GM12875 (cell line): ENCODE measurements around the gene CCL19.
"Not testable (repeated sequence)": the region's sequence is repeated elsewhere in the genome, so short reads cannot be mapped to it uniquely, and the experiment has no call there.

Source experiments
- H3K4me3 ChIP-seq: one replicate; pipeline ENCODE4 v1.5.1; 2011; ENCODE audit warnings: low read depth, low read length, control low read depth
- TF ChIP-seq, protein P1 (sequence below): IDR thresholded peaks from 2 replicates; pipeline ENCODE4 v1.5.1; 2011; ENCODE audit warnings: low read depth, mild to moderate bottlenecking, control low read depth, inconsistent platforms, low read length, moderate library complexity, borderline replicate concordance; ENCODE audit not compliant: insufficient read depth

CCL19 gene

DNA sequence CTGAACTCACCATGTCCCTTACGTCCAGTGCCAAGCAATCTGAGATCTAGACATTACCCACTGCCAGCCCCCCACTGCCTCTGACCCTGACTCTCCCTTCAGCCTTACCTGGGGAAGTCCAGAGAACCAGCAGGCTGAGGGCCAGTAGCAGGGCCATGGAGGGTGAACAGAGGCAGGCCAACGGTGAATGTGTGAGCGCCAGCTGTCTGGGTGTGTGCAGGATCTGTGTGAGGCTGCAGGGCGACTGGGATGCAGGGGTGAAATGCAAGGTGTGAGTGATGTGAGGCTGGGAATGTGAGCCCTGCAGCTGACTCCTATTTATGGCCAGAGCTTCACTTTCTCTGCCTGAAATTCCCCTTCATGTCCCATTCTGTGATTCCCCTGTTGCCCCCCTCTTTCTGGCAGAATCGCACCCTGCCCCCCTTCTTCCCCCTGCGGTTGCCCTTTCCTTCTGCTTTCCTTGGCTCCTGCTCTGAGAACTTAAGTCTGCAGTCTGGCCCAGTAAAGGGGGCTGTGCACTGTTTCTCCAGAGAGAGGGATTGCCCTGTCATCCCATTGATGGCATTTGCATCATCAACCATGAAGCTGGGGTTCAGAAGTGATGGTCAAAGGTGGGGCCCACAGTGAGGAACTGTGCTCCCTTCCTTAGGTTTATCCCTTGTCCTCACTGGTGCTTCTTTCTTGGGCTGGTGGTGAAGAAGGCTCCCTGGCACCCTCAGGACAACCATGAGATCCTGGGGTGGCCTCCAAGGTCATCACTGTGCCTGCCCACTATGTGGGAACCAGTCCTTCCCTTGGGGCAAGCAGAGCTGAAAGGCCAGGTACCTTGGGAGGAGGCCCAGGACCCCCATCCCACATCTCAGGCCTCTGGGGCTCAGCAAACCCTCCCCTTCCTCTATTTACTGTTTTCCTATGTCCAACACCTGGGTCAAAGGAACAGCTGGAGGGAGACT lies at the start of gene CCL19:
Gene CCL19, minus strand, starts transcription at position 294 of the 953 bp plus-strand sequence. Its CDS starts 137 bp downstream, at position 157.
- H3K4me3 ChIP-seq, result no peak within 1 kb of the TSS
- TF ChIP-seq, protein P1, sequence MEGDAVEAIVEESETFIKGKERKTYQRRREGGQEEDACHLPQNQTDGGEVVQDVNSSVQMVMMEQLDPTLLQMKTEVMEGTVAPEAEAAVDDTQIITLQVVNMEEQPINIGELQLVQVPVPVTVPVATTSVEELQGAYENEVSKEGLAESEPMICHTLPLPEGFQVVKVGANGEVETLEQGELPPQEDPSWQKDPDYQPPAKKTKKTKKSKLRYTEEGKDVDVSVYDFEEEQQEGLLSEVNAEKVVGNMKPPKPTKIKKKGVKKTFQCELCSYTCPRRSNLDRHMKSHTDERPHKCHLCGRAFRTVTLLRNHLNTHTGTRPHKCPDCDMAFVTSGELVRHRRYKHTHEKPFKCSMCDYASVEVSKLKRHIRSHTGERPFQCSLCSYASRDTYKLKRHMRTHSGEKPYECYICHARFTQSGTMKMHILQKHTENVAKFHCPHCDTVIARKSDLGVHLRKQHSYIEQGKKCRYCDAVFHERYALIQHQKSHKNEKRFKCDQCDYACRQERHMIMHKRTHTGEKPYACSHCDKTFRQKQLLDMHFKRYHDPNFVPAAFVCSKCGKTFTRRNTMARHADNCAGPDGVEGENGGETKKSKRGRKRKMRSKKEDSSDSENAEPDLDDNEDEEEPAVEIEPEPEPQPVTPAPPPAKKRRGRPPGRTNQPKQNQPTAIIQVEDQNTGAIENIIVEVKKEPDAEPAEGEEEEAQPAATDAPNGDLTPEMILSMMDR, result no peak

- not testable (repeated sequence) for H3K4me3 ChIP-seq
Observed at GRCh38 chr9:34740176-34740575, 49.1 kb upstream of the CCL19 start.

- no peak overlapping the region for H3K4me3 ChIP-seq
- TF ChIP-seq, protein P1, result no peak
Observed at GRCh38 chr9:34737677-34738260, 46.7 kb upstream of the CCL19 start.

- TF ChIP-seq, protein P1, result no peak
- H3K4me3 ChIP-seq, result no peak overlapping the region
Observed at GRCh38 chr9:34734720-34735119, 43.6 kb upstream of the CCL19 start.

DNA sequence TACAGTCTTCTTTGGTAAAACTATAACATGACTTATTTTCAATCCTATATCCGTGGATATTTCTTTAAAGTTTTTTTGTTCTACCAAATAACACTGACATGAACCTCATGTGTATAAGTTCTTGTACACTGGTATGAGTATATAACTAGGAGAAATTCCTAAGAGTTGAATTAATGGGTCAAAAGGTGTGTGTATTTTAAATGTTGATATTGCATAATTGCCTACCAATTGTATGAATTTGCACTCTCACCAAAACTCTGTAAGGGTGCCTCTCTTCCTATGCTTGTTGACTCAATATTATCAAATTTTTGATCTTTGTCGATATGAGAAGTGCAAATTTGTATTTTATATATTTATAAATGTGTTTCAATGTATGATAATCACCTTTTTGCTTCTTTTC lies 41.8 kb upstream of the CCL19 start:
- TF ChIP-seq, protein P1, result no peak
- no peak overlapping the region for H3K4me3 ChIP-seq

- TF ChIP-seq, protein P1, result no peak
- H3K4me3 ChIP-seq, result no peak overlapping the region
Observed at GRCh38 chr9:34732478-34732877, 41.4 kb upstream of the CCL19 start.

- H3K4me3 ChIP-seq, result no peak overlapping the region
- TF ChIP-seq, protein P1, result no peak
Observed at GRCh38 chr9:34723141-34723540, 32.1 kb upstream of the CCL19 start.

- not testable (repeated sequence) for H3K4me3 ChIP-seq
Observed at GRCh38 chr9:34719769-34720025, 28.6 kb upstream of the CCL19 start.
